Epidermal melanocyte (primary cell): ENCODE results near the gene PITPNM1.
A peak's percentile ranks its signal among the peaks of the same experiment; 100 is the strongest.
"Not testable (repeated sequence)": the region's sequence is repeated elsewhere in the genome, so short reads cannot be mapped to it uniquely, and the experiment has no call there.

Experiments used
- DNase-seq: peaks from one replicate; pipeline ENCODE4 v3.0.0; 2011; ENCODE audit warnings: low spot score; ENCODE audit not compliant: insufficient read length

PITPNM1 gene

GRCh38 chr11:67523556-67524479 is 18.7 kb upstream of the PITPNM1 start:
- no peak for DNase-seq

GRCh38 chr11:67522844-67523555 is 17.8 kb upstream of the PITPNM1 start, which contains the start of gene CABP2:
CABP2 (minus strand) TSS chr11:67523446; CDS start chr11:67523326, 120 bp downstream.
- no peak for DNase-seq

- DNase-seq = no peak
Measured at GRCh38 chr11:67522338-67522737, 17.2 kb upstream of the PITPNM1 start.

DNA sequence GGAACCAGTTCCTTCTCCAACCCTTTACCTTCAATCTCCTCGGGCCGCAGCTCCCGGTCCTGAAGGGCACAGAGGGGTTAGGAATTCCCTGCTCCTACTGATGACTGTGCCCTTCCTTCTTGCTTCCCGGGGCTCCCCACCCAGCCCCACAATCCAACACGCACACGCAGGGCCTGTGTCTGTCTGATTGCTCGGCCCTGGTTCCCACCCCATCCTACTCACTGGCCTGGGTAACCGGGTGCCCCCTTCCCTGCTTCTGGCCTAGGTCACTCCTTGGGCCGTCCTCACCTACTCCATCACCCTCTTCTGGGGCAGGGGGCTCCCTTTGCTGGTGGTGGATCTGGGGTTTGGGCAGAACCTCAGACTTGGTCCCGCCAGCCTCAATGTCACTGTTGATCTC is 16.8 kb upstream of the PITPNM1 start:
- no peak for DNase-seq

- no peak for DNase-seq
Measured at GRCh38 chr11:67520856-67521824, 16.0 kb upstream of the PITPNM1 start.

DNA sequence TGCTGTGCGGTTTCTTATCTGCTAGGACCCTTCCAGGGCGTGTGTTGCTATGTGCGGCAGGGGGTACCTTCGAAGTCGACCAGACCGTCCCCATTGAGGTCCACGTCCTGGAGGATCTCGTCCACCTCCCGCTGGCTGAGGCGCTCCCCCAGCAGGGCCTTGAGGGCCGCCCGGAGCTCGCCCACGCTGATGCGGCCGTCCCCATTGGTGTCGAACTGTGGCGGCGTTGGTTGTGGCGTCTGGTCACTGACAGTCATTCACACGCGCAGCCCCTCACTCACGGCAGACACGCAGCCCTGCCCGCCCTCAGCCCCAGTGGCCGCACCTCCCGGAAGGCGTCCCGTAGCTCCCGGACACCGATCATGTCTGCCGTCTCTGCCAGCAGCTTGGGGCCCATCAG is 14.6 kb upstream of the PITPNM1 start:
- no peak for DNase-seq

DNA sequence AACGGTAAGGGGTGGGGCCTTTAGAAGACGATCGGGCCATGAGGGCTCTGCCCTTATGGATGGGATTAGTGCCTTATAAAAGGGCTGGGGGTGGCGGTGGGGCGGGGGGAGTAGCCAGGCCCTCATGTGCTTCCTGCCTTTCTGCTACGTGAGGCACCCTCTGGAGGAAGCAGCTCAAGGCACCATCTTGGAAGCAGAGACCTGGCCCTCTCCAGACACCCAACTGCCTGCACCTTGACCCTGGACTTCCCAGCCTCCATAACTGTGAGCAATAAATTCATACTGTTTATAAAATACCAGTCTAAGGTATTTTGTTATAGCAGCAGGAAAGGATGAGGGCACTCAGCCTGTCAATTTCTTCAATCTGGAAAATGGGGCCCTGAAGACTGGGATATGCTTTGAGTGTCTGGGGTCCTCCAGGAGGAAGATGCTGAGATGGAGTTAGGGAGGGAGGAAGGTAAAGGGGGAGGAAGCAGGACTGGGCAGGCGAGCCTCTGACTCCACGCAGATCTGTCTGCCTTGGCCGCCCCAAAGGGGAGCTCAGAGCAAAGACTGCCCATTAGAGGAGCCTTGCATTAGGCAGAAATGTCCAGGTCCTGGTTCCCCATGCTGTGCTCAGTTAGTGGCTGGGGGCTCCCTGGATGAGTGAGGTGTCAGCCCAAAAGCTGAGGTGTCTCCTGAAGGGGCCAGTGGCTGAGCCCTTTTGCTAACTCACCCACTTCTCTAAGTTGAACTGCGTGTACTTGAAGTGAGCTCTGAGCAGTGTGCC is 12.8 kb upstream of the PITPNM1 start:
- DNase-seq = no peak

DNA sequence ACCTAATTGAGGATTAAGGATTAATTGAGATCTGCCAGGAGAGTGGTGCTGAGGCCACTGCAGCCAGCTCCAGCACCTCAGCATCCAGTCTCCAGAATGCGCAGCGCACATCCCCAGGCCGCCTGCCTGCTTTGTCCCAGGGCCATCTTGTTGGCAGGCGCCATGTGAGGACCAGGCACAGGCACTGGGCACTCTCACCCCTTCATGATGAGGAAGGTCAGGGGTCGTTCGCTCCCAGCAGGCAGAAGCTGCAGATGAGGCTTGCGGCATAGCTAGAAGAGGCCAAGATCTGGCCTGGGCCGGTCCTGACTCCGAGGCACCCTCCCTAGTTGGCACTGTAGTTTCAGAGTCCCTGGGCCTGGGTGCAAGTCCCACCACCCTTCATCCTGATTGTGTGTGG is 11.6 kb upstream of the PITPNM1 start:
- DNase-seq = no peak

DNA sequence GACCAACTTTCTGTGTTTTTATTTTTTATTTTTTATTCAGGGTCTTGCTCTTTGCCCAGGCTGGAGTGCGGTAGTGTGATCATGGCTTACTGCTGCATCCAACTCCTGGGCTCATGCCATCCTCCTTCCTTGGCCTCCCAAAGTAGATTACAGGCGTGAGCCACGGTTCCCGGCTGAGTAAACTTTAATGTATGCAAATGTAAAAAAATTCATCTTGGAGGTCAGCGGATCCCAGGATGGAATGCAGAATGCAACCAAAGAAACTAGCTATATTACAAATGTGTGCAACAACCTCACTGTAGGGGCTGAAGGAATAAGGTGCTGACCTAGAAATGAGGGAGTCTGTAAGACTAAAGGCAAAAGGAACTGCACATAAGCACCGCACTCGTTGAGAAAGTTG is 9.0 kb upstream of the PITPNM1 start:
- no peak for DNase-seq

DNA sequence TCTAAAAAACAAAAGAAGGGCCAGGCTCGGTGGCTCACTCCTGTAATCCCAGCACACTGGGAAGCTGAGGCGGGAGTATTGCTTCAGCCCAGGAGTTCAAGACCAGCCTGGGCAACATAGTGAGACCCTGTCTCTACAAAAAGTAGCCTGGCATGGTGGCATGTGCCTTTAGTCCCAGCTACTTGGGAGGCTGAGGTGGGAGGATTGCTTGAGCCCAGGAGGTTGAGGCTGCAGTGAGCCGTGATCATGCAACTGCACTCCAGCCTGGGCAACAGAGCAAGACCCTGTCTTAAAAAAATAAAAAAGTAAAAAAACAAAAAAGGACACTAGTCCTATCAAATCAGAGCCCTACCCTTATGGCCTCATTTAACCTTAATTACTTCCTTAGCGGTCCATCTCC is 6.4 kb upstream of the PITPNM1 start:
- not testable (repeated sequence) for DNase-seq

DNA sequence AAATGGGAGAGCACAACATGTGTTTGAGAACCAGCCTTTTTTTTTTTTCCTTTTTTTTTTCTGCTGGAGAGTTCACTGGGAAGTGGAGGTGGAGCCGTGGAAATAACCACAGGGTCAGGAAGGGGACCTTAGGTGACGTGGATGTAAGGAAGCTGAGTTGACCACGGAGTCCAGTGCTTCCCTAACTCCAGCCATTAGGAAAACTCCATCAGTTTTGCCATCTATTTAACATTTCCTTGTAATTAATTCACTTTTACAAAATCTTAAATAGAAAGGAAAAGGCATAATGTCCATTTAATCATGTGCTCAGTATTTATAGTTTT is 4.8 kb upstream of the PITPNM1 start:
- no peak for DNase-seq

GRCh38 chr11:67508486-67509121 is 3.4 kb upstream of the PITPNM1 start:
- peak; percentile 93 for DNase-seq

DNA sequence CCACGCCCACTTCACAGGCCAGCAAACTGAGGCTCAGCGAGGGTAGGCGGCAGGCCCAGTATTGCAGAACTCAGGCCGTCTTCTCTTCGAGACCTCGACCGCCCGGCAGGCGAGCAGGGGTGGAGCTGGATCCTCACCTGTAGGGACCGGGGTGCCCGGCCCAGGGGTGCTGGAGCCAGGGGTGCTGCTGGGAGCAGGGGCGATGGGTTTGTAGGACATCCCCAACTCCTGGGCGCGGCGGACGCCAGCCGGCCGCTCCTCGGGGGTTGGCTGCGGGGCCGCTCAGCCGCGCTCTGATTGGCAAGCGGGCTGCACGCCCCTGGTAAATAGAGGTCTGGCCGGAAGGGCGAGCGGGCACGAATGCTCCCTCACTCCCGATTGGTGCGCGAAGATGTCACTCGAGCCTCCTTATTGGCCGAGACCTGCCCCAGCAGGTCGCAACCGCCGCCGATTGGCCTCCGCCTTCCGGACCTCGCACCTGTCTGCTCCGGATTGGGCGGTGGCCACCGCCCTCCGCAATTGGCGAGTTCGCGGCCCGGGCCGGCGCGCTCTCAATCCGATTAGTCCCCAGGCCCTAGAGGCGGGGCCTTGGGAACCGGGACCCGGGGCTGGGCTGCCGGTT is 2.8 kb upstream of the PITPNM1 start, which contains the start of gene CDK2AP2:
CDK2AP2 (minus strand) TSS at position 299 of the 622 bp plus-strand sequence; CDS start at position 219, 80 bp downstream.
- peak; percentile 93 for DNase-seq

DNA sequence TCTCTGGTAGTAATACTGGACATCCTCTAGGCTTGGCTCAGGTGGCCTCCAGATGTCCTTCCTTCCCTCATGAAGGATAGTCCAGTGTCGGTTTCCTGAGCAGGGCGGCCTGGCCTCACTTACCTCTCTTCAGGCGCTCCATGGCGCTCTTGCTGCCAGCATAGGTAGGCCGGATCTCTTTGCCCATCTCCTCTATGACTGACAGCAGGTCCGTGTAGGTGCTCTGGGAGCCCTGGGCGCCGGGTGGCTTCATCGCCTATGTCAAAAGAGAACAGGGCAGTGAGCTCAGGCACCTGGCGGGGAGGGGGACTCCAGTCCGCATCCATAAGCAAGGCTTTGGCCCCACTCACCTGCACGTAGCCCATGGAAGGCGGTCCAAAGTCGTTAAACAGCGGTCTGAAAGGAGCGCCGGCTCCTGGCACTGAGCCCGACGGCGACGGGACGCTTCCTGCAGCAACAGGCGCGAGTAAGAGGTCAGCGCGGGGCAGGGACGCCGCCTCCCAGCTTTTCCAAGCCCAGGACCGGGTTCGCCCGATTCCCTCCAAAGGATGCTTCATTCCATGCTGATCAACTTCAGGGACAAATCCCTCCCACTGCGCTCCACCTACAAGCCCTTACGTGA is 2.2 kb upstream of the PITPNM1 start:
- no peak for DNase-seq

- DNase-seq = no peak
Measured at GRCh38 chr11:67506426-67507051, 1.4 kb upstream of the PITPNM1 start.

DNA sequence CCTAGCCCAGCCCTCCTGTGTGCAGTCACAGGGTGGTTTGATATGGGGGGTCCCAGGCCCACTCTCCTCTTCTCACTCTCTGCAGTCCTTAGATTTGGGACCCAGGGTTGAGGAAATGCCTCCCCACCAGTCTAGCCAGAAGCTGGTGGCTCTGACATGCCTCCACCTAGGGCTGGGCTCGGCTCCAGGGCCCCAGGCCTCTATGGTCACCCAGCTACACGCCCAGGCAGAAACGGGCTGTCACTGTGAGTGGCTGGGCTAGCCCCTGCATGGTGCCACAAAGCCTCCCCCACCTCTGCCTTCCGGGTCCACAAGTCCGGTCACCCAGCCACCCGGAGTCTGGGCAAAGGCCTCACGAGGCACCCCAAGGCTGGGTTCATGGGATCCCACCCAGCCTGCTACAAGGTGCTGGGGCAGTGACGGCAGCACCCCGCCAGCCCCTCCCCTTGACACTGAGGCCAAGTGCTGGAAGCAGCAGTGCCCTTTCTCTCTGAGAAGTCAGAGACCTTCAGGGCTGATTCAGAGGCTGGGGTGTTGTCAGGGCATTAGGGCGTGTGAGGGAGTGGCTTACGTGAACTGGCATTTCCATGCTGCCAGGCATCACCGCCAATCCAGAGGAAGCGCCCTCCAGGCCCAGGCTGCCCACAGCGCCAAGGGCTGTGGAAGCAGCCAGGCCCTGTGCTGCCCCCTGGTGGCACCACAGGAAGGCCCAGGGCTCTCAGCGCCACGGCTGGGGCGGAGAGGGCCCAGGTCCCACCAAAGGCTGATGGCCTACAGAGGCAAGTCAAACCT is 638 bp upstream of the PITPNM1 start:
- peak; percentile 91 for DNase-seq

- no peak for DNase-seq
Measured at GRCh38 chr11:67504005-67504949, 886 bp downstream of the PITPNM1 start.
